ENCODE measurements around the gene DRG2. TPM values are rescaled to one million over a fixed set of nuclear protein-coding genes. Genes with fewer than 3 reads are reported as not detected.

Gene DRG2
- total and polyA plus RNA-seq, 2 donors (not counting 1 experiment from before 2014, with no cell fraction given), result 58.7 to 67.8 TPM

DNA sequence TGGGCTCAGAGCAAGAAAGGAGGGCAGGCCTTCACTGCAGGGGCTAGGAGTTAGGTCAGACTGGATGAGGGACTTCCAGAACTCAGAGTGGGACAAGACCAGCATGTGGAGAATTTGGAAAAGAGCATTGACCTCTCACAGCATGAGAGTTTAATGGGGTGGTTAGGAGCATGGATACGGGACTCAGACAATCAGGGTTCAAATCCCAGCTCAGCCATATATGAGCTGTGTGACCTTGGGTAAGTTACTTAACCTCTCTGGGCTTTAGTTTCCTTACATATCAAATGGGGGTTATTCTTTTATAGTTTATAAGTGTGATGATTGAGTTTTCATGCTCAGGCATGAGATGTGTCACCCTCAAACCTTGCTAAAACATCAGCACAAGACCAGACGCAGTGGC, 58.5 kb downstream of the DRG2 start:
- H3K4me3 ChIP-seq (ENCODE audit: control extremely low read depth in 1 of 5, extremely low read depth in 1 of 5, insufficient read depth in 1 of 5, low read depth in 2 of 5, low read length in 4 of 5), result no peak overlapping the region
- H4K20me1 ChIP-seq (ENCODE audit: control insufficient read depth, insufficient read depth, low read length, poor library complexity, severe bottlenecking), result no peaks in the 10 kb centered on the region
- no peak overlapping the region for H2AFZ ChIP-seq (ENCODE audit: insufficient read depth, low read depth, low read length, poor library complexity, severe bottlenecking)
- Mint-ChIP-seq H3K9me3 (ENCODE audit: insufficient read depth) (no peaks in the 10 kb centered on the region), H3K27ac (no peak overlapping the region), H3K4me1 (peaks cover 1% of the 10 kb centered on the region), H3K27me3 (peaks cover 2% of the 10 kb centered on the region), H3K4me3 (no peak overlapping the region)
- H3K4me1 ChIP-seq (ENCODE audit: control insufficient read depth in 2 of 2, insufficient read depth in 2 of 2, low read length in 2 of 2), result no peaks in the 10 kb centered on the region
- POLR2A ChIA-PET, result no interaction called here
- no peak overlapping the region for H3K4me2 ChIP-seq (replicated peaks; ENCODE audit: low read depth, low read length, poor library complexity, severe bottlenecking)
- TF ChIP-seq EZH2 (IDR thresholded peaks at IDR 0.05; ENCODE audit: borderline replicate concordance, insufficient read depth, low read depth, low read length, poor library complexity, severe bottlenecking), result no peak
- TF ChIP-seq, protein P1, sequence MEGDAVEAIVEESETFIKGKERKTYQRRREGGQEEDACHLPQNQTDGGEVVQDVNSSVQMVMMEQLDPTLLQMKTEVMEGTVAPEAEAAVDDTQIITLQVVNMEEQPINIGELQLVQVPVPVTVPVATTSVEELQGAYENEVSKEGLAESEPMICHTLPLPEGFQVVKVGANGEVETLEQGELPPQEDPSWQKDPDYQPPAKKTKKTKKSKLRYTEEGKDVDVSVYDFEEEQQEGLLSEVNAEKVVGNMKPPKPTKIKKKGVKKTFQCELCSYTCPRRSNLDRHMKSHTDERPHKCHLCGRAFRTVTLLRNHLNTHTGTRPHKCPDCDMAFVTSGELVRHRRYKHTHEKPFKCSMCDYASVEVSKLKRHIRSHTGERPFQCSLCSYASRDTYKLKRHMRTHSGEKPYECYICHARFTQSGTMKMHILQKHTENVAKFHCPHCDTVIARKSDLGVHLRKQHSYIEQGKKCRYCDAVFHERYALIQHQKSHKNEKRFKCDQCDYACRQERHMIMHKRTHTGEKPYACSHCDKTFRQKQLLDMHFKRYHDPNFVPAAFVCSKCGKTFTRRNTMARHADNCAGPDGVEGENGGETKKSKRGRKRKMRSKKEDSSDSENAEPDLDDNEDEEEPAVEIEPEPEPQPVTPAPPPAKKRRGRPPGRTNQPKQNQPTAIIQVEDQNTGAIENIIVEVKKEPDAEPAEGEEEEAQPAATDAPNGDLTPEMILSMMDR (IDR thresholded peaks at IDR 0.05), result no peak
- H3K9me3 ChIP-seq (ENCODE audit: control extremely low read depth in 1 of 3, control insufficient read depth in 2 of 3, insufficient read depth in 1 of 3, low read length in 2 of 3), result no peaks in the 10 kb centered on the region
- H3K36me3 ChIP-seq (replicated peaks in 1 of 2; ENCODE audit: control extremely low read depth in 1 of 2, control insufficient read depth in 1 of 2, extremely low read depth in 1 of 2, insufficient read depth in 2 of 2, low read length in 1 of 2), result no peaks in the 10 kb centered on the region
- no peak for DNase-seq
- WGBS (ENCODE audit: insufficient coverage), result 100% methylated on average over 1 of the region's 2 CpGs
- peaks cover 0 to 8% (median 0%) of the 10 kb centered on the region in 4 experiments for H3K27me3 ChIP-seq (replicated peaks in 1 of 4; ENCODE audit: control extremely low read depth in 1 of 4, control insufficient read depth in 3 of 4, insufficient read depth in 4 of 4, low read length in 3 of 4)
- no peak for ATAC-seq (ENCODE audit: low read depth)
- intact Hi-C loops (cut with micrococcal nuclease), result no loop called here
- no peak overlapping the region for H3K9ac ChIP-seq (ENCODE audit: low read length)
- no peak overlapping the region for H3K27ac ChIP-seq (ENCODE audit: low read length in 2 of 2)
- H3K79me2 ChIP-seq (ENCODE audit: control insufficient read depth, insufficient read depth, low read length), result no peaks in the 10 kb centered on the region
- CTCF ChIA-PET, result no interaction called here

DNA sequence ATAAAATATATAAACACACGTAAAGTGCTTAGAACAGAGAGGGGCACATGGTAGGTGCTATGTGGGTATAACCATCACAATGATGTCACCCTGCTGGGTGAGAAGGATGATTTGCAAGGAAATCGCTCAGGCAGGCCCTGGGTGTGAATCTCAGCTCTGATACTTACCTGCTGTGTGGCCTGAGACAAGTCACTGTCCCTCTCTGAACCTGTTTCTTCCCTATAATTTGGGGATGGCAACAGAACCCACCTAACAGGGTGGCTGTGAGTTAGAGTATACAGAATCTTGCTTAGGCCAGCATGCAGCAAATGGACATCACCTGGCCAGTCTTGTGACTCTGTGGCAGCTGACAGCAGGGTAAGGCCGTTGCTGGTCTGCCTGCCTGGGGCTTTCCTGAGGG, 59.2 kb downstream of the DRG2 start:
- no peaks in the 10 kb centered on the region for H3K9me3 ChIP-seq (ENCODE audit: control extremely low read depth in 1 of 3, control insufficient read depth in 2 of 3, insufficient read depth in 1 of 3, low read length in 2 of 3)
- POLR2A ChIA-PET, result no interaction called here
- H3K9ac ChIP-seq (ENCODE audit: low read length), result no peak overlapping the region
- no peaks in the 10 kb centered on the region for H3K9me3 Mint-ChIP-seq (ENCODE audit: insufficient read depth)
- 88% methylated on average over 3 of the region's 3 CpGs for WGBS (ENCODE audit: insufficient coverage)
- H3K4me2 ChIP-seq (replicated peaks; ENCODE audit: low read depth, low read length, poor library complexity, severe bottlenecking), result no peak overlapping the region
- H3K4me1 Mint-ChIP-seq, result no peaks in the 10 kb centered on the region
- H3K79me2 ChIP-seq (ENCODE audit: control insufficient read depth, insufficient read depth, low read length), result no peaks in the 10 kb centered on the region
- ATAC-seq (ENCODE audit: low read depth), result no peak
- H3K27ac Mint-ChIP-seq, result no peak overlapping the region
- CTCF ChIA-PET, result interaction anchor here (0.6 kb wide), 1 partner anchor 33 kb away, joined by 5 read pairs; no protein-coding TSS in a partner anchor
- no peak overlapping the region for H3K4me3 Mint-ChIP-seq
- H3K36me3 ChIP-seq (replicated peaks in 1 of 2; ENCODE audit: control extremely low read depth in 1 of 2, control insufficient read depth in 1 of 2, extremely low read depth in 1 of 2, insufficient read depth in 2 of 2, low read length in 1 of 2), result no peaks in the 10 kb centered on the region
- TF ChIP-seq, protein P1 (IDR thresholded peaks at IDR 0.05), result no peak
- no peak for TF ChIP-seq EZH2 (IDR thresholded peaks at IDR 0.05; ENCODE audit: borderline replicate concordance, insufficient read depth, low read depth, low read length, poor library complexity, severe bottlenecking)
- no peak overlapping the region for H3K27ac ChIP-seq (ENCODE audit: low read length in 2 of 2)
- H4K20me1 ChIP-seq (ENCODE audit: control insufficient read depth, insufficient read depth, low read length, poor library complexity, severe bottlenecking), result no peaks in the 10 kb centered on the region
- no peaks in the 10 kb centered on the region for H3K27me3 Mint-ChIP-seq
- no peak overlapping the region for H2AFZ ChIP-seq (ENCODE audit: insufficient read depth, low read depth, low read length, poor library complexity, severe bottlenecking)
- H3K27me3 ChIP-seq (replicated peaks in 1 of 4; ENCODE audit: control extremely low read depth in 1 of 4, control insufficient read depth in 3 of 4, insufficient read depth in 4 of 4, low read length in 3 of 4), result peaks cover 0 to 3% (median 0%) of the 10 kb centered on the region in 4 experiments
- no peaks in the 10 kb centered on the region for H3K4me1 ChIP-seq (ENCODE audit: control insufficient read depth in 2 of 2, insufficient read depth in 2 of 2, low read length in 2 of 2)
- no peak overlapping the region for H3K4me3 ChIP-seq (ENCODE audit: control extremely low read depth in 1 of 5, extremely low read depth in 1 of 5, insufficient read depth in 1 of 5, low read depth in 2 of 5, low read length in 4 of 5)
- intact Hi-C loops (cut with micrococcal nuclease), result no loop called here
- DNase-seq, result no peak

Measured in B cell (primary cell).